Astrocyte (in vitro differentiated cells and primary cell): ENCODE results near the gene GPATCH2.

Experiments
- CTCF ChIP-seq: IDR thresholded peaks from 2 replicates; pipeline ENCODE4 v1.5.1; 2011; ENCODE audit warnings: low read depth, mild to moderate bottlenecking, inconsistent platforms, low read length, moderate library complexity; ENCODE audit not compliant: insufficient read depth
- EZH2 ChIP-seq: IDR thresholded peaks from 2 replicates; pipeline ENCODE4 v1.6.1; 2012; ENCODE audit warnings: mild to moderate bottlenecking, low read length, inconsistent platforms; ENCODE audit not compliant: insufficient read depth

- TF ChIP-seq CTCF (no peak), EZH2 (no peak)
Observed at GRCh38 chr1:217379336-217379735, 251.6 kb downstream of the GPATCH2 start.
